ENCODE data around the gene XXYLT1.

Gene XXYLT1

GRCh38 chr3:195129644-195130492 is 141.1 kb downstream of the XXYLT1 start:
- no peak for DNase-seq (ENCODE audit: low read depth)

- no peak for DNase-seq (ENCODE audit: low read depth)
Measured at GRCh38 chr3:195129072-195129643, 141.8 kb downstream of the XXYLT1 start.

GRCh38 chr3:195128255-195129071 is 142.5 kb downstream of the XXYLT1 start:
- no peak for DNase-seq (ENCODE audit: low read depth)

GRCh38 chr3:195126056-195126605 is 144.8 kb downstream of the XXYLT1 start:
- DNase-seq (ENCODE audit: low read depth): no peak

GRCh38 chr3:195125646-195126045 is 145.3 kb downstream of the XXYLT1 start:
- no peak for DNase-seq (ENCODE audit: low read depth)

GRCh38 chr3:195124378-195124992 is 146.5 kb downstream of the XXYLT1 start:
- DNase-seq (ENCODE audit: low read depth): no peak

GRCh38 chr3:195123281-195123691 is 147.7 kb downstream of the XXYLT1 start:
- no peak for DNase-seq (ENCODE audit: low read depth)

- no peak for DNase-seq (ENCODE audit: low read depth)
Measured at GRCh38 chr3:195122261-195122660, 148.7 kb downstream of the XXYLT1 start.

- DNase-seq (ENCODE audit: low read depth): no peak
Measured at GRCh38 chr3:195120267-195120601, 150.7 kb downstream of the XXYLT1 start.

GRCh38 chr3:195119461-195120266 is 151.3 kb downstream of the XXYLT1 start:
- DNase-seq (ENCODE audit: low read depth): no peak

GRCh38 chr3:195118671-195119070 is 152.3 kb downstream of the XXYLT1 start:
- no peak for DNase-seq (ENCODE audit: low read depth)

- DNase-seq (ENCODE audit: low read depth): no peak
Measured at GRCh38 chr3:195117978-195118581, 152.9 kb downstream of the XXYLT1 start.

GRCh38 chr3:195116407-195117185 is 154.4 kb downstream of the XXYLT1 start:
- DNase-seq (ENCODE audit: low read depth): no peak

- DNase-seq (ENCODE audit: low read depth): no peak
Measured at GRCh38 chr3:195115600-195116406, 155.2 kb downstream of the XXYLT1 start.

- DNase-seq (ENCODE audit: low read depth): no peak
Measured at GRCh38 chr3:195114786-195115599, 156.0 kb downstream of the XXYLT1 start.

- DNase-seq (ENCODE audit: low read depth): no peak
Measured at GRCh38 chr3:195113536-195114425, 157.2 kb downstream of the XXYLT1 start.

- DNase-seq (ENCODE audit: low read depth): no peak
Measured at GRCh38 chr3:195113048-195113447, 157.9 kb downstream of the XXYLT1 start.
